Epithelial cell of esophagus (primary cell): ENCODE data around the gene SPIRE1.

Experiments
- DNase-seq: peaks from one replicate; pipeline ENCODE4 v3.0.0; 2010; ENCODE audit warnings: low read depth
- H3K4me3 ChIP-seq: 2 replicates; pipeline ENCODE4 v1.5.1; 2011; ENCODE audit warnings: mild to moderate bottlenecking, low read length, control low read depth
- CTCF ChIP-seq: IDR thresholded peaks from 2 replicates; pipeline ENCODE4 v1.5.1; 2011; ENCODE audit warnings: low read depth, mild to moderate bottlenecking, low read length, control low read depth, inconsistent platforms; ENCODE audit not compliant: insufficient read depth; ENCODE audit errors: missing control alignments

The SPIRE1 gene

GRCh38 chr18:12657684-12658425 lies at the start of gene SPIRE1:
Gene SPIRE1 (minus strand): TSS chr18:12658107. CDS start chr18:12657866, 241 bp downstream.
- peak; percentile 59 for DNase-seq
- peak within 1 kb of the TSS; percentile 82 for H3K4me3 ChIP-seq
- no peak for TF ChIP-seq CTCF

- no peak for TF ChIP-seq CTCF
- H3K4me3 ChIP-seq: peak overlapping the region; percentile 83
- peak; percentile 10 for DNase-seq
Observed at GRCh38 chr18:12703664-12704063, 45.8 kb upstream of the SPIRE1 start.

GRCh38 chr18:12703096-12703567 lies 45.2 kb upstream of the SPIRE1 start:
- H3K4me3 ChIP-seq: peak overlapping the region; percentile 83
- DNase-seq: no peak

DNA sequence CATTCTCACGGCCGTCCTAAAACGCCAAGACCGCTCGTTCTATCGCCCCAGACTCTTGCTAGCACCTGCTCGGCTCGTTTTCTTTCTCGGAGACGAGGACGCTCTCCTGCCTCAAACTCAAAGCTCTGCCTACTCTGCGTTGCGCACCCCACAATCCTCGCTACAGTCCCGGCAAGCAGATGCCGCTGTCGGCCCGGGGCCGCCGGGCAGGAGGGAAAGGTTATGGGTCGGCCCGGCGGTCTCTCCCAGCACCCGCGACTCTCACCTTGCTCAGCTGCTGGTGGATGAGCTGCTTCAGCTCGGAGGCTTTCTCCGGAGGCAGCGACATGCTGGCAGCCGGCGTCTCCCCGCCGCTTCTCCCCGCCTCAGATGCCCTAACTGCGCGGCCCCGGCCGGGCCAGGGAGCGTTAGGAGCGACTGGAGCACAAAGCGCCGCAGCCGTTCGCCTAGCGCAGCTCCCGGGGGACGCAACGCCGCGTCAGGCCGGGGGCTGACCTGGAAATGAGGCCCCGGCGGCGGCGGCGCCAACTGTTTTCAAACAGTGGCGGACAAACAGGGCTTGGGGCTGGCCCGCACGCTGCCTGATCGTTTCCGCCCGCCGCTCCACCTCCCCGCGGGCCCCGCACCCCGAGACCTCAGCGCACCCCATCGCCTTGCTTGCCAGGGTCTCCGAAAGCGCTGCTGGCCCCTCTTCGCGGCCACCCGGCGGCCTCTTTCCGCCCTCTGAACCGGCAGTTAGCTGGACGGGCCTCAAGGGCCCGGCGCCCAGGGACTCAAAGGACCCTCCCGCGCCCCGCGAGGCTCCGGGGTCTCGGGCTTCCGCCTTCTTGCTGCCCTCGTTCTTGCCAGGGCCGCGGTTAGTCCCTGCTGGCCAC lies 44.6 kb upstream of the SPIRE1 start, which contains the start of the genes CEP76 and PSMG2:
CEP76 (minus strand) TSS at position 503 of the 875 bp plus-strand sequence; CDS start at position 328, 175 bp downstream.
PSMG2 (plus strand) TSS at position 822 of the 875 bp plus-strand sequence. CDS start 66 bp downstream, outside the sequence.
- peak; percentile 93 for DNase-seq
- TF ChIP-seq CTCF: no peak
- peak within 1 kb of the TSS; percentile 83 for H3K4me3 ChIP-seq

More at GRCh38 chr18:12703096-12703567, 45.2 kb upstream of the SPIRE1 start:
- no peak for TF ChIP-seq CTCF

- H3K4me3 ChIP-seq: peak overlapping the region; percentile 83
- TF ChIP-seq CTCF: no peak
- no peak for DNase-seq
Observed at GRCh38 chr18:12701161-12701560, 43.3 kb upstream of the SPIRE1 start.

- no peak for DNase-seq
- TF ChIP-seq CTCF: no peak
- H3K4me3 ChIP-seq: no peak overlapping the region
Observed at GRCh38 chr18:12699747-12700146, 41.8 kb upstream of the SPIRE1 start.
